DMS53 treated with DMSO at 0.1 percent for 48 hours (cell line): Measurements from ENCODE around the gene NINL.
A peak's percentile ranks its signal among the peaks of the same experiment; 100 is the strongest.
"Not testable (repeated sequence)": the region's sequence is repeated elsewhere in the genome, so short reads cannot be mapped to it uniquely, and the experiment has no call there.

Experiments used
- DNase-seq: peaks from one replicate; lab custom pipeline; 2025; ENCODE audit not compliant: unreplicated experiment; lab: John Stamatoyannopoulos, UW

NINL gene

DNA sequence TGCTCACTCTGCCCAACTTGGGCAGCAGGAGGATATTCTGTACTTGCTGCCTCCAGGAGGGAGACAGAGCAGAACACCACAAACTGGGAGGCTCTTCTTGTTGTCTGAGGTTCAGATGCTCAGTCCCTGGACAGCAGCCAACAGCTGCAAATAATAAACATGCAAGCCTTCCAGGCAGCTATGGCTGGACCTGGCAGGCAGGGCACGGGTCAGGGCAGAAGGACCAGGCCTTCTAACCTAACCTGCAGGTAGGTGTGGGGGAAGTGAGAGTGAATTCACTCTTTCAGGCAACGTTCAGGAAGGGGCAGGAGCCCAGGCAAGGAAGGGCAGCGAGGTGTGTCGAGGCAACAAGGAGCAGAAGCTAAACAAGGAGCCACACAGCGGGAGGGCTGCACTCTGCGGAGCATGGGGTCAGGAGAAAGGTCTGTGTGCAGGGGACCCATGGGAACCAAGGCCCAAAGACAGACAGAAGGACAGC, 31.5 kb downstream of the NINL start:
- DNase-seq: peak; percentile 16

DNA sequence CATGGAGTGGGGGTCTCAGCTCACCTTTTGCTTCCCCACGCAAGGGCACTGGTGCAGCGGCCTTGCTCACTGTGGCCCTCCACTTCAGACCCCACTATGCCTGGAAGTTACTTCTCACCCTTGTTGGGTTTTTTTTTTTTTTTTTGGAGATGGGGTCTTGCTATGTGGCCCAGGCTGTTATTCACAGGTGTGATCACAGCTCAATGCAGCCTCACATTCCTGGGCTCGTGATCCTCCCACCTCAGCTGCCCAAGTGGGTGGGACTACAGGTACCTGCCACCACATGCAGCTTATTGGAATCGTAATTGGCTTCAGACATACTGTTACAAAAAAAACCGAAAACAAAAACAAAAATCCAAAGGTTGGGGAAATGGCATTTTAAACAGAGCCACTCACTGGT, 32.4 kb downstream of the NINL start:
- DNase-seq: no peak

DNA sequence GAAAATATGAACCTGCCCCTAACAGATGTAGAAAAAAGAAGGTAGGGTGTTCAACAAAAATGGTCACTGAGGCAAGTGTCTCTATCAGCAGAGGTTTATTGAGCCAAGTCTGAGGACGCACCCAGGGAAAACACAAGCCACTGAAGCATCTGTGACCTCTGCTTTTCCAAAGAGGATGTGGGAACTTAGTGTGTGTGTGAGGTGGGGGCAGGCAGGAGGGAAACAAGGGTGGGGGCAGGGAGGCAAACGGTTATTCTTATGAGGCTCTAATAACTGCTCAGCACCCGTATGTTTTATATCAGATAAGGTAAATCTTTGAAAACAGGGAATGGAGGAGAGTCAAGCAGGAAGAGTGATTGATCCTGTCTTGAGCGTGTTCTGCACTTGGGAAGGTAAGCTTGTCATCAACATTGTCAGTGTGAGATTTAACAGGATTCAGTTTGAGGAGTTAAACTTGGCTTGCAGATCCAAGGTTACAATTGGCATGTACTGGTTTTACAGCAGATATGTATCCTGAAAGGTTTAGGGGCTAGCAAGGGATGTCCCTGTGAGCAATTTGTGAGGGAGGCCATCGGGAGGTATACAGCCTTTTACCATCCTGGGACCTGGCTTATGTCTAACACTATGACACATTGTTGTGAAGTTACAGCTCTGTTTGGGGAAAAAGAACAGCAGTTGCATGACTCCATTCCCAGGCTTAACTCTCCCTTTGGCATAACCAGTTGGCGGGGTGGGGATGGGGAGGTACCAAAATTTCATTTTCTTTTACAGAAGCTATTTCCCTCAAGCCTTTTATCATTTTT, 33.7 kb downstream of the NINL start:
- DNase-seq: no peak

DNA sequence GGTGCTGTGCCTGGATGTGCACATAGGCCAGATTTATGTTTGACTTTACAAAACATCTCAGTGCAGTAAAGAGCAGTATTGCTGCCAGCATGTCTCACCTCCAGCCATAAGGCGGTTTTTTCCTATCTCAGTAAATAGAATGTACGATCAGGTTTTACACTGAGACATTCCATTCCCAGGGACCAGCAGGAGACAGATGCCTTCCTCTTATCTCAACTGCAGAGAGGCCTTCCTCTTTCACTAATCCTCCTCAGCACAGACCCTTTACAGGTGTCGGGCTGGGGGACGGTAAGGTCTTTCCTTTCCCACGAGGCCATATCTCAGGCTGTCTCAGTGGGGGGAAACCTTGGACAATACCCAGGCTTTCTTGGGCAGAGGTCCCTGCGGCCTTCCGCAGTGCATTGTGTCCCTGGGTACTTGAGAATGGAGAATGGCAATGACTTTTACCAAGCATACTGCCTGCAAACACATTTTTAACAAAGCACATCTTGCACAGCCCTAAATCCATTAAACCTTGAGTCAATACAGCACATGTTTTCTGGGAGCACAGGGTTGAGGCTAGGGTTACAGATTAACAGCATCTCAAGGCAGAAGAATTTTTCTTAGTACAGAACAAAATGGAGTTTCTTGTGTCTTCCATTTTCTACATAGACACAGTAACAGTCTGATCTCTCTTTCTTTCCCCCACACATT, 34.5 kb downstream of the NINL start:
- not testable (repeated sequence) for DNase-seq

DNA sequence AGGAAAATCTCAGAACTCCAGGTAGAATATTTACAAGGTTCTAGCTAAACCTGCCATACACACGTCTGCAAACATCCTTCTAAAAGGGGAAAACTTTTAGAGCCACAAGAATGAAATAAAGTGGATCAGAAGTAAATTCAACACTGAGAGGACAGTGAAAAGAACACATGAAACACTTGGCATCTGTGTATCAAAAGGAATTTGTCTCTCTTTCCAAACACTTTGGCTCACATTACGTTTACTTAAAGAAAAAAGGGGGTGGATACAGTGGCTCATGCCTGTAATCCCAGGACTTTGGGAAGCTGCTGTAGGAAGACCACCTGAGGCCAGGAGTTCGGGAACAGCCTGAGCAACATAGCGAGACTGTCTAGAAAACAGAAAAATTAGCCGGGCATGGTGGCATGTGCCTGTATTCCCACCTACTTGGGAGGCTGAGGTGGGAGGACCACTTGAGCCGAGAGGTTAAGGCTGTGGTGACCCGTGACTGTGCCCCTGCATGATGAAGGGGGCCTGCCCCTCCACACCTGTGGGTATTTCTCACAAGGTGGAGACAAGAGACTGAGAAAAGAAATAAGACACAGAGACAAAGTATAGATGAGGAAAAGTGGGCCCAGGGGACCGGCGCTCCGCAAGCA, 35.4 kb downstream of the NINL start:
- DNase-seq: no peak

DNA sequence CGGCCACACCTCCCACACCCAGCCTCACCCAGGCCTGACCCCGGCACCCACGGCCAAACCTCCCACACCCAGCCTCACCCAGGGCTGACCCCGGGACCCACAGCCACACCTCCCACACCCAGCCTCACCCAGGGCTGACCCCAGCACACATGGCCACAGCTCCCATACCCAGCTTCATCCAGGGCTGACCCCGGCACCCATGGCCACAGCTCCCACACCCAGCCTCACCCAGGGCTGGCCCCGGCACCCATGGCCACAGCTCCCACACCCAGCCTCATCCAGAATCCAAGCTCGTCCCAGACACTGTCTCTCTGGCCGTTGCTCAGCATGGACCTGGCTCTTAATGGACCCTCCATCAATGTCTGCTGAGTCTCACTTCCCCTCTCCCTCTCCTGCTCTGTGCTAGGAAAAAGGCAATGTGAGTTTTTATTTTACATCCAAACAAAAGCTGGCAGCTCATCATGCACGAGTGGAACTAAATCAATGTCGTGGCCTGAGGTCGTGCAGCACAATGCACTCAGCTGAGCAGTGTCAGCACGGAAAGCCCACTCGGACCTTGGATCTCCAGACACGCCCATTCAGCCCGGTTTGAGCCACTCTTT, 36.1 kb downstream of the NINL start:
- no peak for DNase-seq

DNA sequence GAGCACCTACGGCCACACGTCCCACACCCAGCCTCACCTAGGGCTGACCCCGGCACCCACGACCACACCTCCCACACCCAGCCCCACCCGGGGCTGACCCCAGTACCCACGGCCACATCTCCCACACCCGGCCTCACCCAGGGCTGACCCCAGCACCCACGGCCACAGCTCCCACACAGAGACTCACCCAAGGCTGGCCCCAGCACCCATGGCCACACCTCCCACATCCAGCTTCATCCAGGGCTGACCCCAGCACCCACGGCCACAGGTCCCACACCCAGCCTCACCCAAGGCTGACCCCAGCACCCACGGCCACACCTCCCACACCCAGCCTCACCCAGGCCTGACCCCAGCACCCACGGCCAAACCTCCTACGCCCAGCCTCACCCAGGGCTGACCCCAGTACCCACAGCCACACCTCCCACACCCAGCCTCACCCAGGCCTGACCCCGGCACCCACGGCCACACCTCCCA, 36.7 kb downstream of the NINL start:
- no peak for DNase-seq

DNA sequence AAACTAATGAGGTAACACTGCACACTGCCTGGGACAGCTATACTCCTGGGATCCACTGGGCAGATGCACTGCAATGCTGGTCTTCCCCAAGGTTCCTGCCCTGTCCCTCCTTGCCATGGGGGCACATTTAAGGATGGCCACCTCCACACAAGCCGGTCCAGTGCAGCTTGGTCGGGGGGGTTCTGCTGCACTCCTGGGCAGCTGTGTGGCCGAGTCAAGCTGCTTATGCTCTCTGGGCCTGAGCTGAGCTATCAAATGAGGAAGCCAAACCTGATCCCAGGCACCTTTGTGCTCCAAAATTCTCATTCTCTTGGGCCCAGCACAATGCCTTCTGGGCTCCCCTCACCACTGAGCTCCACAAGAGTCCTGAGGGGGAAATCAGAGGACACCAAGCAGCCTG, 37.3 kb downstream of the NINL start:
- no peak for DNase-seq

DNA sequence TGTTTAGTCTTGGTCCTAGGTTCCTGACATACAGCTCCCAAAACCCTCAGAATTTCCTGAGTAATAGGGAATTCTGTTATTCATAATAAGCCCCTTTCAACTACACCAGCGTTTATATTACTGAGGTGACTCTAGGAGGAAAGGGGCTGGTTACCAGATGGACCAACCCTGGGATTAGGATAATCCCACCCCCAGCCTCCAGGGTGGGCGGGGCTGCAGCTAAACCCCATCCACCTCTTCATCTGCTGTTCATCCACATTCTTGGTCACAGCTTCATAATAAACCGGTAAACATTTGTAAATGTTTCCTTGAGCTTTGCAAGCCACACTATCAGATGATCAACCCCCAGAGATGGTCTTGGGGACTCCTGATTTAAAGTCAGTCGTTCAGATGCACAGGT, 38.3 kb downstream of the NINL start:
- no peak for DNase-seq

DNA sequence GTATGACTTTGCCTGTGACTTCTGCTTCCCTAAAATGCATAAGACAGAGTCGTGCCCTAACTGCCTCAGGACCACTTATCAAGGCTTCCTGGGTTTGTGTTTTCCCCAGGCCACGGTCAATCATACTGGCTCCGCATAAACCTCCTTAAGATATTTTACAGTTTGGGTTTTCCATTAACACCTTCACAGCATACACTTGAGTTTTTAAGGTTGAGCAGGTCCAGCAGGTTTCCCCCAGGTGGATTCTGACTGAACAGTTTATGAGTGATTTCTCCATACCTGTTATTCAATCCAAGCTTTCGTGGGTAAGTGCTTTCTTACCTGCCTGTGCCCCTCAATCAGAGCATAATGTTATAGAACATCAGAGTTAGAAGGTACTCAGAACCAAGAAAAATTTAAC, 39.3 kb downstream of the NINL start:
- DNase-seq: no peak

DNA sequence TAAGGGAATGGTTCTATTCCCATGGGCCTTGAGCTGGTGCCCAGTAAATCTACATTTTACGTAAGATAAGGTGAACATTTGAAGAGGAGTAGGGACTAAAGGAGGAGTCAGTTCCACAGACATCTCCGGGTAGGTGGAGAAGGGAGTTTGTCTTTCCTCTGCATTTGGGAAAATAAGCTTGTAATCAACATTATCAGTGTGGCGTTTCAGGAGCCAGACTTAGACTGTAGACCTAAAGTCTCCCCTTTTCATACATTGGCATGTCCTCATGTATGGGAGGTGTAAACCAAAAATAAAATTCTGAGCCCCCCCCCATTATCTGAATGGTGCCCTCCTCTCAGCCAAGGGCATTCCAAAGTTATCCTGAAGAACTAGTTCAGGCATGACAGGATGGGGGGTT, 40.2 kb downstream of the NINL start:
- DNase-seq: no peak

DNA sequence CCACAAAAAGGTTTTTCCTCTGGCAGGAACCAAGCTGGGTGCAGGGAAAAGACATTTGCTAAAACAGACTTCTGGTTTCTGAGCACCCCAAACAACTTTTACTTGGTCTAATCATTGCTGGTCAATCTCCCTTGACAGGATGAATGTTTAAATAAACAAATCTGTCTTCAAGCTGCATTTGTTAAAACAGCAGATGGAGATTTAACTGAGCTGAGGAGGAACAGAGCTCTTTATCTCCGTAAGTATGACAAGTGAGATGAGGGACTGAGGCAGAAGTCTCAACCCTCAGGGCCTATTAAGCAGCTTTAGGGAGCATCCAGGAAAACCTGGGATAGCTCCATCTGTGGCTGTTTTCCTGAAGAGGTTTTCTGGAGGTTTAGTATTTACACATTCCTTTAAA, 40.6 kb downstream of the NINL start:
- DNase-seq: no peak

DNA sequence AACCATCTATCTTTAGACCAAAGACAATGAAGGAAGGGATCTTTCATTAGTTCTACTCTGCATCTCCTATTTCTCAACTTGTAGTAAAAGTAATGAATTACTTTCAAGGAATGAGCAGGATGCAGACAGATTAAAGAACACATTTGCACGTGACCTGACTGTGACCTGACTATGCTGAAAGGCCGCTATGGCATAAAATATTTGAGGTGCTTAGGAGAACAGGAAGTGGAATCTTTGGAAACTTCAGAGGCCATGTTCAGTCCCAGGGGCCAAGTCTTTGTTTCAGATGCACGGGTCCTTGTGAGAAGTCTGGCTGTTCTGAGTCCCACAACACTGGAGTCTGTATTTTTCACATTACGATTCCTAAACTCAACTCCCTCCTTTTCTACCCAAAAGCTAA, 41.0 kb downstream of the NINL start:
- no peak for DNase-seq

DNA sequence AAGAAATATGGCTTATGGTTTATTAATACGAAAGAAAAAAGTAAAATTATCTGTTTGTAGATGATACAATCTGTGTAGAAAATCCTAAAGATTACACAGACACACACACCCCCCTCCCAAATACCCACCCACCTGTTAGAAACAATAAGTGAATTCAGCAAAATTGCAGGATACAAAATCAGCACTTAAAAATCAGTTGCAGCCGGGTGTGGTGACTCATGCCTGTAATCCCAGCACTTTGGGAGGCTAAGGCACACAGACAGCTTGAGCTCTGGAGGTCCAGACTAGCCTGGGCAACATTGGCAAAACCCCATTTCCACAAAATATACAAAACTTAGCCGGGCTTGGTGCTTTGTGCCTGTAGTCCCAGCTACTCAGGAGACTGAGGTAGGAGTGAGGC, 42.3 kb downstream of the NINL start:
- DNase-seq: no peak

DNA sequence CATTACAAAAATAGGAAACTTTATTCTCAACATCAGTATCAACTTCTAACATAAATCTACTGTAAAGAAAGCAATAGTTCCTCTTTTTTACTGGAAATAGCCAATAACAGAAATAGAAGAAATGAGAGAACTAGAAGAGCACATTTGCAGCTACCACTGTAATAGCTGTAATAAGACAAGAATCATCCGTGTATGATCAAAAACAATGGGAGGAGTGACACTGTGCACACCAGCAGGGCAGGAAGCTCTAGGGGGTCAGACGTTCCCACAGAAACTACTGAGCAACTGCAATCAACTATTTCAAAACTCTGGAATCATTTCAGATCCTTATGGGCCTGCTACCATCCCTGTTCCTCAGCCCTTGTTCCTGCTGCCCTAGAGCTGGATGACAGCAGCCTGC, 43.7 kb downstream of the NINL start:
- DNase-seq: no peak

DNA sequence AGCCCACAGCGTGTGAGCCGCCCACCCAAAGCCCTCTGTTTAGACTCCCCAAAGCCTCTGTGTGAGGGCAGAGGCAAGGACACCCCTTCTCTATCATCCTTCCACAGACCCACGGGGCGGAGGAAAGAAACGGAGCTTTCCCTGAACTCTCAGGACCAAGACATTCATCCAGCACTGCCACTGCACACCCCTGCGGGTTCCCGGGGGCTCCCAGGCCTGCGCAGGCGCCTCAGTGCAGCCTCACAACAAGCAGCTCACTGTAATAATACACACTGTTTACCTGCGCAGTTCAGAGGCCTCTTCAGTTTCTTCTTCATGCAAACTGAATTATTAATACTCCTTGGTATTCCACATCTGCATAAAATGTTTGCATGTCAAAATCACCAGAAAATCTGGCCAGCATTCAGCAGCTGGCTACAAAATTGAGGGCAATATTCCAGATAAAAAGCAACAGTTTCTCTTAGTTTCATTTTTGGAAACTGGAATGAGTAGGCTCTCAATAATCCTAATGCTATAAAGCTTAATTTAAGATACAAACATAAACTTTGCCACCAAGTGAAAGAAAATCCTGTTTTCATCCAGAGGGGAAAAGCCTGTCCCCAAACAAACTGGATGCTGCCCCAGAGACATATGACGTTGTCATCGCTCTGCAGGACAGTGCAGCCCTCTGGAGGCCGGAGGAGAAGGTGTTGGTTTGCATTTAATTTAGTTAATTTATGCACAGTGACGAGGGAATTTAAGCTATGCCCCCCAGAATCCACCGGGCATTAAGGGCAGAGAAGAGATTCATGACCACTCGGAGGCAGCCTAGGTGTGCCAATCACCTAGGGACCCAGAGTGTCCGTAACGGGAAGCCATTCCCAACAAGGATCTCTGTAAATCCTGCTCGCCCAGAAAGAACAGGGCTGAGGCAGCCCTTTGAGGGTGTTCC, 45.3 kb downstream of the NINL start:
- no peak for DNase-seq

DNA sequence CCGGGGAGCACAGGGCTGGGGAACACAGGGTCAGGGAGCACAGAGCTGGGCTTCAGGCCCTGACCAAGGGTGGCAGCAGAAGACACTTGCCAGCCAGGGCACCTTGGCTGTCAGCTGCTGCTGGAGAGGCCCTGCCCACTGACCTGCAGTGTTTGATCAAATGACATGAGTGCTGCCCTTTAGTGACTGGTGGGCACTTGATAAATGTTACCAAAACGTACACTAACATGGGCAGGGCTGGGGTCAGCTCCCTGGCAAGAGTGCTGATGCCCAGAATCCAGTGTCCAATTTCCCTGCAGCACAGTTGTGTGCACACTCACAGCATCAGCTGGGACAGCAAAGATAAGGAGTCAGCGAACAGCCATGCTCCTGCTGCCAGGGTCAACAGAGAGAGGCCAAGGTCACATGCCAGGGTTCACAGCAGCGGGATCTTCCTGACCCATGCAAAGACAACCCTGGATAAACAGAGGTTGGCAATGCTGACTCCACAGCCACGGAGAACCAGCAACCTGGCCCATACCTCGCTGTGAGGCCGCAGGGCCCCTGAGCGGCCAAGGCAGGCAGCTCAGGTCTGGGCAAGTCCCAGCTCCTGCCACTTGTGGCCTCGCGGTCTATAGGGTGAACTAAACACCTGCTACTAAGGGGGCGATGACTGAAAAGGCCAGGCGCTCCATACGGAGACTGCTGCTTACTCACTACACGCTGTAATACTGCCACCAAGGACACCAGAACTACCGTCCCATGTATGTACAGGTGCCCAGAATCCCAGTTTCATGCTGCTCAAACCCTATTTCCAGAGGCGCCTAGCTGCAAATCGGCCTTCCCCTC, 46.3 kb downstream of the NINL start:
- no peak for DNase-seq

DNA sequence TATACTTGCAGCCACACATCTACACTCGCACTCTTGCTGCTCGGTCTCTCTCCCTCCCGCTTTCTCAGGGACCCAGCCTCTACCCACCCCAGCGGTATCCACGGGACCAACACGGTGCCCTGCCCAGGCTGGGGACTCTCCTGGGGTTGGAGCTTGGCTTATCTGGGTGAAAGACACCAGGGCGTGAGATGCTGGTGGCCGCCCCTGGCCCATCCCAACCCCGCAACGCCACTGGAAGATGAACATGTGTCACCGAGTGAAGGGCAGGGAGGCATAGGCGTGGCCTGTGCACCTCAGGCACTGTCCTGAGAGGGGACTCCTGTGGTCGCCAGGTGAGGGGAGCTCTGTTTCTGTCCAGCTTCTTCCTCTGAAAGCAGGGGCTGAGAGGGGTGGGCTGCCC, 47.4 kb downstream of the NINL start:
- DNase-seq: no peak

DNA sequence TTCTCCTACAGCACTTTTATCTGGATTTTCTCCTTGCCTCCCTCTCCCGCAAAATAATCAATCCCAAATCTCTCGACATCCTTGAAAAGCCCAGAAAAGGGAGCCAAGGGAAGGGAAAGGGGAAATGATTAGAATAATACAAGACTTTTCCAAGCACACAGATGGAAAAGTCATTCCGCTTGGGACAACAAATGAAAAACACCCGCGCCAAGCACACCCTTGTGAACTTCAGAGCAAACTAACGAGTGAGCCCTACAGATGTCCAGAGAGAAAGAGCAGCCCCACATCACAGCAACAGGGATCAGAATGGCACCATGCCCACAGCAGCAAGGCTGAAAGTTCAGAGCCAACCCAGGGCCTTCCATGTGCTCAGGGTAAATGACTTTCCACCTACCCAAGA, 49.6 kb downstream of the NINL start:
- DNase-seq: no peak

DNA sequence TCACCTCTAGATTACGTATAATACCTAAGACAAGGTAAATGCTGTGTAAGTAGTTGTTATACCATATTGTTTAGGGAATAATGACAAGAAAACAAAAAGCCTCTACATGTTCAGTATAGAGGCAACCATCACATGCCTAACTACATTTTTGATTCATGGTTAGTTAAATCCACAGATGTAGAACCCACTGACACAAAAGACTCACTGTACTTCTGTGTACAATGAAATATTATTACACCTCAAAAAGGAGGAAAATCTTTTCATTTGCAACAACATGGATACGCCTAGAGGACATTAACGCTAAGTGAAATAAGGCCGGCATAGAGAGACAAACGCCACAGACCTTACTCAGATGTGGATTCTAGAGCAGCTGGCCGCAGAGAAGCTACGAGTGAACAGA, 50.5 kb downstream of the NINL start:
- no peak for DNase-seq
